ENCODE data around the gene MRPL27.
A peak's percentile ranks its signal among the peaks of the same experiment; 100 is the strongest.

Gene MRPL27

GRCh38 chr17:50370052-50370451, 2.9 kb downstream of the MRPL27 start:
- H3K9ac ChIP-seq (ENCODE audit: low read length in 2 of 2) = no peak overlapping the region
- H3K4me1 ChIP-seq (ENCODE audit: control insufficient read depth, insufficient read depth, low read length) = peaks cover 21% of the 10 kb centered on the region
- no peaks in the 10 kb centered on the region for H3K9me3 ChIP-seq (ENCODE audit: control insufficient read depth in 2 of 2, low read length in 2 of 2)
- no peak overlapping the region for H3K27ac ChIP-seq (ENCODE audit: low read length)
- H3K36me3 ChIP-seq (ENCODE audit: control insufficient read depth in 2 of 2, insufficient read depth in 2 of 2, low read length in 2 of 2) = peaks cover 31 to 47% of the 10 kb centered on the region in 2 donors
- H3K4me3 ChIP-seq (ENCODE audit: low read length in 2 of 2) = no peak overlapping the region
- no peaks in the 10 kb centered on the region for H3K27me3 ChIP-seq (ENCODE audit: control insufficient read depth in 1 of 2, insufficient read depth in 2 of 2, low read length in 2 of 2)

GRCh38 chr17:50367401-50367800, 5.6 kb downstream of the MRPL27 start:
- no peaks in the 10 kb centered on the region for H3K27me3 ChIP-seq (ENCODE audit: control insufficient read depth in 1 of 2, insufficient read depth in 2 of 2, low read length in 2 of 2)
- H3K4me3 ChIP-seq (ENCODE audit: low read length in 2 of 2) = no peak overlapping the region
- no peak overlapping the region for H3K27ac ChIP-seq (ENCODE audit: low read length)
- H3K36me3 ChIP-seq (ENCODE audit: control insufficient read depth in 2 of 2, insufficient read depth in 2 of 2, low read length in 2 of 2) = peaks cover 31 to 47% of the 10 kb centered on the region in 2 donors
- H3K9me3 ChIP-seq (ENCODE audit: control insufficient read depth in 2 of 2, low read length in 2 of 2) = no peaks in the 10 kb centered on the region
- H3K4me1 ChIP-seq (ENCODE audit: control insufficient read depth, insufficient read depth, low read length) = peaks cover 22% of the 10 kb centered on the region
- no peak overlapping the region for H3K9ac ChIP-seq (ENCODE audit: low read length in 2 of 2)

- Histone ChIP-seq H3K9ac (ENCODE audit: low read length in 2 of 2) (no peak overlapping the region), H3K36me3 (ENCODE audit: control insufficient read depth in 2 of 2, insufficient read depth in 2 of 2, low read length in 2 of 2) (peaks cover 31 to 44% of the 10 kb centered on the region in 2 donors)
These were observed 7.2 kb downstream of the MRPL27 start for GRCh38 chr17:50365649-50366393.

GRCh38 chr17:50365165-50365564, 7.8 kb downstream of the MRPL27 start:
- peaks cover 10% of the 10 kb centered on the region for H3K4me1 ChIP-seq (ENCODE audit: control insufficient read depth, insufficient read depth, low read length)
- no peak overlapping the region for H3K4me3 ChIP-seq (ENCODE audit: low read length in 2 of 2)
- no peaks in the 10 kb centered on the region for H3K27me3 ChIP-seq (ENCODE audit: control insufficient read depth in 1 of 2, insufficient read depth in 2 of 2, low read length in 2 of 2)
- no peaks in the 10 kb centered on the region for H3K9me3 ChIP-seq (ENCODE audit: control insufficient read depth in 2 of 2, low read length in 2 of 2)
- H3K27ac ChIP-seq (ENCODE audit: low read length) = no peak overlapping the region
- no peak overlapping the region for H3K9ac ChIP-seq (ENCODE audit: low read length in 2 of 2)
- H3K36me3 ChIP-seq (ENCODE audit: control insufficient read depth in 2 of 2, insufficient read depth in 2 of 2, low read length in 2 of 2) = peaks cover 28 to 40% of the 10 kb centered on the region in 2 donors

More at GRCh38 chr17:50365649-50366393, 7.2 kb downstream of the MRPL27 start:
- no peaks in the 10 kb centered on the region for H3K9me3 ChIP-seq (ENCODE audit: control insufficient read depth in 2 of 2, low read length in 2 of 2)
- H3K27me3 ChIP-seq (ENCODE audit: control insufficient read depth in 1 of 2, insufficient read depth in 2 of 2, low read length in 2 of 2) = no peaks in the 10 kb centered on the region
- no peak overlapping the region for H3K4me3 ChIP-seq (ENCODE audit: low read length in 2 of 2)
- peaks cover 10% of the 10 kb centered on the region for H3K4me1 ChIP-seq (ENCODE audit: control insufficient read depth, insufficient read depth, low read length)
- H3K27ac ChIP-seq (ENCODE audit: low read length) = no peak overlapping the region

GRCh38 chr17:50364715-50365114, 8.3 kb downstream of the MRPL27 start:
- no peak overlapping the region for H3K27ac ChIP-seq (ENCODE audit: low read length)
- peaks cover 24 to 35% of the 10 kb centered on the region in 2 donors for H3K36me3 ChIP-seq (ENCODE audit: control insufficient read depth in 2 of 2, insufficient read depth in 2 of 2, low read length in 2 of 2)
- no peak overlapping the region for H3K9ac ChIP-seq (ENCODE audit: low read length in 2 of 2)
- no peaks in the 10 kb centered on the region for H3K9me3 ChIP-seq (ENCODE audit: control insufficient read depth in 2 of 2, low read length in 2 of 2)
- no peaks in the 10 kb centered on the region for H3K27me3 ChIP-seq (ENCODE audit: control insufficient read depth in 1 of 2, insufficient read depth in 2 of 2, low read length in 2 of 2)
- H3K4me3 ChIP-seq (ENCODE audit: low read length in 2 of 2) = no peak overlapping the region
- H3K4me1 ChIP-seq (ENCODE audit: control insufficient read depth, insufficient read depth, low read length) = peaks cover 10% of the 10 kb centered on the region

- H3K36me3 ChIP-seq (ENCODE audit: control insufficient read depth in 2 of 2, insufficient read depth in 2 of 2, low read length in 2 of 2) = peaks cover 21 to 37% of the 10 kb centered on the region in 2 donors
- no peak overlapping the region for H3K9ac ChIP-seq (ENCODE audit: low read length in 2 of 2)
- H3K4me3 ChIP-seq (ENCODE audit: low read length in 2 of 2) = no peak overlapping the region
- H3K9me3 ChIP-seq (ENCODE audit: control insufficient read depth in 2 of 2, low read length in 2 of 2) = no peaks in the 10 kb centered on the region
- peaks cover 10% of the 10 kb centered on the region for H3K4me1 ChIP-seq (ENCODE audit: control insufficient read depth, insufficient read depth, low read length)
- H3K27me3 ChIP-seq (ENCODE audit: control insufficient read depth in 1 of 2, insufficient read depth in 2 of 2, low read length in 2 of 2) = no peaks in the 10 kb centered on the region
- H3K27ac ChIP-seq (ENCODE audit: low read length) = no peak overlapping the region
These were observed 8.9 kb downstream of the MRPL27 start for GRCh38 chr17:50364061-50364458.

GRCh38 chr17:50363217-50364060, 9.5 kb downstream of the MRPL27 start:
- Histone ChIP-seq H3K27me3 (ENCODE audit: control insufficient read depth in 1 of 2, insufficient read depth in 2 of 2, low read length in 2 of 2) (no peaks in the 10 kb centered on the region), H3K9ac (ENCODE audit: low read length in 2 of 2) (no peak overlapping the region), H3K27ac (ENCODE audit: low read length) (no peak overlapping the region), H3K36me3 (ENCODE audit: control insufficient read depth in 2 of 2, insufficient read depth in 2 of 2, low read length in 2 of 2) (peaks cover 26 to 39% of the 10 kb centered on the region in 2 donors), H3K9me3 (ENCODE audit: control insufficient read depth in 2 of 2, low read length in 2 of 2) (no peaks in the 10 kb centered on the region), H3K4me1 (ENCODE audit: control insufficient read depth, insufficient read depth, low read length) (peaks cover 13% of the 10 kb centered on the region), H3K4me3 (ENCODE audit: low read length in 2 of 2) (no peak overlapping the region)

- H3K4me3 ChIP-seq (ENCODE audit: low read length in 2 of 2) = no peak overlapping the region
- H3K4me1 ChIP-seq (ENCODE audit: control insufficient read depth, insufficient read depth, low read length) = peaks cover 13% of the 10 kb centered on the region
- H3K27ac ChIP-seq (ENCODE audit: low read length) = peak overlapping the region; percentile 41
- H3K27me3 ChIP-seq (ENCODE audit: control insufficient read depth in 1 of 2, insufficient read depth in 2 of 2, low read length in 2 of 2) = no peaks in the 10 kb centered on the region
- H3K9ac ChIP-seq (ENCODE audit: low read length in 2 of 2) = no peak overlapping the region
- H3K9me3 ChIP-seq (ENCODE audit: control insufficient read depth in 2 of 2, low read length in 2 of 2) = no peaks in the 10 kb centered on the region
- peaks cover 23 to 36% of the 10 kb centered on the region in 2 donors for H3K36me3 ChIP-seq (ENCODE audit: control insufficient read depth in 2 of 2, insufficient read depth in 2 of 2, low read length in 2 of 2)
These were observed 10.3 kb downstream of the MRPL27 start for GRCh38 chr17:50362661-50363060.

- Histone ChIP-seq H3K9ac (ENCODE audit: low read length in 2 of 2) (no peak overlapping the region), H3K9me3 (ENCODE audit: control insufficient read depth in 2 of 2, low read length in 2 of 2) (no peaks in the 10 kb centered on the region), H3K4me1 (ENCODE audit: control insufficient read depth, insufficient read depth, low read length) (peaks cover 13% of the 10 kb centered on the region), H3K27me3 (ENCODE audit: control insufficient read depth in 1 of 2, insufficient read depth in 2 of 2, low read length in 2 of 2) (no peaks in the 10 kb centered on the region), H3K36me3 (ENCODE audit: control insufficient read depth in 2 of 2, insufficient read depth in 2 of 2, low read length in 2 of 2) (peaks cover 15 to 31% of the 10 kb centered on the region in 2 donors), H3K27ac (ENCODE audit: low read length) (peak overlapping the region; percentile 41), H3K4me3 (ENCODE audit: low read length in 2 of 2) (no peak overlapping the region)
These were observed 11.2 kb downstream of the MRPL27 start for GRCh38 chr17:50361561-50362480.

- Histone ChIP-seq H3K27ac (ENCODE audit: low read length) (no peak overlapping the region), H3K9ac (ENCODE audit: low read length in 2 of 2) (no peak overlapping the region), H3K4me1 (ENCODE audit: control insufficient read depth, insufficient read depth, low read length) (peaks cover 13% of the 10 kb centered on the region), H3K27me3 (ENCODE audit: control insufficient read depth in 1 of 2, insufficient read depth in 2 of 2, low read length in 2 of 2) (no peaks in the 10 kb centered on the region), H3K36me3 (ENCODE audit: control insufficient read depth in 2 of 2, insufficient read depth in 2 of 2, low read length in 2 of 2) (peaks cover 16 to 31% of the 10 kb centered on the region in 2 donors), H3K4me3 (ENCODE audit: low read length in 2 of 2) (no peak overlapping the region), H3K9me3 (ENCODE audit: control insufficient read depth in 2 of 2, low read length in 2 of 2) (no peaks in the 10 kb centered on the region)
These were observed 12.4 kb downstream of the MRPL27 start for GRCh38 chr17:50360486-50361115.

All from stomach smooth muscle (tissue), 2 donors.